ENCODE data around the gene VMO1. TPM values are rescaled to one million over a fixed set of nuclear protein-coding genes. Genes with fewer than 3 reads are reported as not detected.

VMO1 gene
- total and polyA plus RNA-seq, 2 experiments from 2014 or later, result 0.93 TPM; not detected in 1

DNA sequence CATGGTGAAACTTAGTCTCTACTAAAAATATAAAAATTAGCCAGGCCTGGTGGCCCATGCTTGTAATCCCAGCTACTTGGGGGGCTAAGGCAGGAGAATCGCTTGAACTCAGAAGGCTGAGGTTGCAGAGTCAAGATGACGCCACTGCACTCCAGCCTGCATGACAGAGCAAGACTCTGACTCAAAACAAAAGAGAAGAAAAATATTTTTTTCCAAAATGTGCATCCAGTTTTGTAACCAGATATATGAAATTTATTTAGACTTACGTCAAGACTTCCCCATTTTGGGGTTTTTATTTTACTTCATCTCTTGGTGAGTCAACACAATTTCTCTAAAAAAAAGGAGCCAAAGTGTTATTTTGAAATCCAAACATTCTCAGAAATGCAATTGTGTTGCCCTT is 20.0 kb downstream of the VMO1 start:
- Histone ChIP-seq H3F3A (ENCODE audit: insufficient read depth) (peaks cover 7% of the 10 kb centered on the region; the same call in 1 of the 2 replicates), H3K79me2 (ENCODE audit: insufficient read depth) (no peaks in the 10 kb centered on the region), H3K9me2 (ENCODE audit: insufficient read depth) (no peaks in the 10 kb centered on the region), H3K9me3 (ENCODE audit: low read depth) (no peaks in the 10 kb centered on the region), H2AFZ (no peak overlapping the region), H3K27ac (no peak overlapping the region), H4K20me1 (ENCODE audit: insufficient read depth) (no peaks in the 10 kb centered on the region), H3K27me3 (replicated peaks; ENCODE audit: insufficient read depth) (peaks cover 13% of the 10 kb centered on the region), H3K36me3 (ENCODE audit: low read depth) (no peaks in the 10 kb centered on the region), H3K4me3 (no peak overlapping the region), H3K9ac (no peak overlapping the region), H3K4me2 (ENCODE audit: unreplicated experiment) (no peak overlapping the region), H3K4me1 (ENCODE audit: insufficient read depth) (peaks cover 9% of the 10 kb centered on the region; the same call in 1 of the 2 replicates)
- WGBS, 2 experiments (ENCODE audit: low coverage in 1 of 2, low lambda C conversion rate in 2 of 2, missing lambda C conversion rate in 2 of 2), result 71 to 73% methylated on average over 3 of the region's 3 CpGs
- in situ Hi-C loops (cut with MboI), result no loop called here
- no peak for DNase-seq
- TF ChIP-seq EZH2 (IDR thresholded peaks at IDR 0.05; ENCODE audit: insufficient read depth, poor library complexity, severe bottlenecking) (no peak), EZH2phosphoT487 (IDR thresholded peaks at IDR 0.05; ENCODE audit: insufficient read depth, low read depth) (no peak)

DNA sequence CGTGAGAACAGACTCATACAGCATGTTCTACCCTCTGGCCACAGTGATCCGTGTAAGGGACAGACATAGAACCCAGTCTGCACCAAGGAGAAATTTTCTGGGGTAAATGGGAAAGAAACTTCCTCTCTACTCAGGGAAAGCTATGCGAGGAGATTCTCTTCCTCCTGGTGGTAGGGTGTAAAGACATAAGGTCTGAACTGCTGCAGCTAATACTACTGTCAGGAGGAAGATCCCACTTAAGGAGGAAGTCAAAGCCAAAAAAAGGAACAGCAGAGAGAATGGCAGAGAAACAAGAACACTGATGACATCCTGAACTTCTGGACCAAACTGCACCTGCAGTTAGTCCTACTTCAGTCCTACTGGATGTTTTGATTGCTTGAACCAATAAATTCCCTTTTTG is 21.6 kb downstream of the VMO1 start:
- H3K9me2 ChIP-seq (ENCODE audit: insufficient read depth), result no peaks in the 10 kb centered on the region
- H3K4me3 ChIP-seq, result no peak overlapping the region
- in situ Hi-C loops (cut with MboI), result no loop called here
- H2AFZ ChIP-seq, result no peak overlapping the region
- H3K9ac ChIP-seq, result no peak overlapping the region
- TF ChIP-seq EZH2 (IDR thresholded peaks at IDR 0.05; ENCODE audit: insufficient read depth, poor library complexity, severe bottlenecking) (no peak), EZH2phosphoT487 (IDR thresholded peaks at IDR 0.05; ENCODE audit: insufficient read depth, low read depth) (no peak)
- H3F3A ChIP-seq (ENCODE audit: insufficient read depth), result peaks cover 3% of the 10 kb centered on the region; the same call in 1 of the 2 replicates
- no peaks in the 10 kb centered on the region for H3K36me3 ChIP-seq (ENCODE audit: low read depth)
- H3K4me2 ChIP-seq (ENCODE audit: unreplicated experiment), result no peak overlapping the region
- peaks cover 13% of the 10 kb centered on the region for H3K27me3 ChIP-seq (replicated peaks; ENCODE audit: insufficient read depth)
- no peaks in the 10 kb centered on the region for H3K79me2 ChIP-seq (ENCODE audit: insufficient read depth)
- H4K20me1 ChIP-seq (ENCODE audit: insufficient read depth), result no peaks in the 10 kb centered on the region
- H3K9me3 ChIP-seq (ENCODE audit: low read depth), result no peaks in the 10 kb centered on the region
- peaks cover 4% of the 10 kb centered on the region; the same call in 1 of the 2 replicates for H3K4me1 ChIP-seq (ENCODE audit: insufficient read depth)
- H3K27ac ChIP-seq, result no peak overlapping the region
- DNase-seq, result no peak
- WGBS, 2 experiments (ENCODE audit: low coverage in 1 of 2, low lambda C conversion rate in 2 of 2, missing lambda C conversion rate in 2 of 2), result 54 to 69% methylated on average over 3 of the region's 3 CpGs

DNA sequence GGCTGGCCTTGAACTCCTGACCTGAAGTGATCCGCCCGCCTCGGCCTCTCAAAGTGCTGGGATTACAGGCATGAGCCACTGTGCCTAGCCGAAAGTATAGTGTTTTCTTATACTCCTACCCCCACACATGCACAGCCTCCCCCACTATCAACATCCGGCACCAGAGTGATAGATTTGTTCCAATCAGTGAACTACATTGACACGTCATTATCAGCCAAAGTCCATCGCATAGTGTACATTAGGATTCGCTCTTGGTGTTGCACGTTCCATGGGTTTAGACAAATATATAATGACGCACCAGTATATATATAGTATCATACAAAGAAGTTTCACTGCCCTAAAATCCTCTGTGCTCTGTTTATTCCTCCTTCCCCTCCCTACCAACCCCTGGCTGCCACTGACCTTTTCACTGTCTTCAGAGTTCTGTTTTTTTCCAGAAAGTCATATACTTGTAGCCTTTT is 26.4 kb downstream of the VMO1 start:
- H3K79me2 ChIP-seq (ENCODE audit: insufficient read depth), result no peaks in the 10 kb centered on the region
- TF ChIP-seq EZH2phosphoT487 (IDR thresholded peaks at IDR 0.05; ENCODE audit: insufficient read depth, low read depth), result no peak
- TF ChIP-seq EZH2 (IDR thresholded peaks at IDR 0.05; ENCODE audit: insufficient read depth, poor library complexity, severe bottlenecking), result no peak
- no peak overlapping the region for H2AFZ ChIP-seq
- no peak overlapping the region for H3K27ac ChIP-seq
- no peaks in the 10 kb centered on the region for H4K20me1 ChIP-seq (ENCODE audit: insufficient read depth)
- no peaks in the 10 kb centered on the region for H3K9me2 ChIP-seq (ENCODE audit: insufficient read depth)
- peaks cover 29% of the 10 kb centered on the region for H3K27me3 ChIP-seq (replicated peaks; ENCODE audit: insufficient read depth)
- DNase-seq, result no peak
- 84 to 87% methylated on average over 10 of the region's 10 CpGs for WGBS, 2 experiments (ENCODE audit: low coverage in 1 of 2, low lambda C conversion rate in 2 of 2, missing lambda C conversion rate in 2 of 2)
- in situ Hi-C loops (cut with MboI), result no loop called here
- no peaks in the 10 kb centered on the region for H3F3A ChIP-seq (ENCODE audit: insufficient read depth)
- H3K9me3 ChIP-seq (ENCODE audit: low read depth), result no peaks in the 10 kb centered on the region
- no peak overlapping the region for H3K9ac ChIP-seq
- H3K4me2 ChIP-seq (ENCODE audit: unreplicated experiment), result no peak overlapping the region
- no peak overlapping the region for H3K4me3 ChIP-seq
- H3K36me3 ChIP-seq (ENCODE audit: low read depth), result no peaks in the 10 kb centered on the region
- no peaks in the 10 kb centered on the region for H3K4me1 ChIP-seq (ENCODE audit: insufficient read depth)

DNA sequence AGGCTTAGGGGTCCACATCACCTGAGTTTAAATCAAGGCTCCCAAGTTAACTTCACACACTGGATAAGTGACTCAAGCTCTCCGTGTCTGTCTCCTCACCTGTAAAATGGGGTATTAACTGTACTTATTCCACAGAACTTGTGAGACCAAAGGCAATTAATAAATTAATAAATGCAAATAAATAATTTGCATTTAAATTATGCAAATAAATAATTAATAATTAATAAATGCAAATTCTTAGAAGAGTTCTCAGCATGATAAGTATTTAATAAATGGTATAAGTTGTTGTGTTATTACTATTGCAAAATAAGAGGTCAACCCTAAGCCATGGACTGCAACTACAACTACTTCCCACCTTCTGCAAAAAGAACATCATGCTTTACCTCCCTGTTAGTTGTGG is 32.8 kb downstream of the VMO1 start:
- TF ChIP-seq EZH2 (IDR thresholded peaks at IDR 0.05; ENCODE audit: insufficient read depth, poor library complexity, severe bottlenecking) (no peak), EZH2phosphoT487 (IDR thresholded peaks at IDR 0.05; ENCODE audit: insufficient read depth, low read depth) (no peak)
- Histone ChIP-seq H3K4me3 (no peak overlapping the region), H2AFZ (no peak overlapping the region), H3K27me3 (replicated peaks; ENCODE audit: insufficient read depth) (peaks cover 27% of the 10 kb centered on the region), H3K9ac (no peak overlapping the region), H3K79me2 (ENCODE audit: insufficient read depth) (no peaks in the 10 kb centered on the region), H3K4me2 (ENCODE audit: unreplicated experiment) (no peak overlapping the region), H3K9me2 (ENCODE audit: insufficient read depth) (no peaks in the 10 kb centered on the region), H3K27ac (no peak overlapping the region), H4K20me1 (ENCODE audit: insufficient read depth) (no peaks in the 10 kb centered on the region), H3K36me3 (ENCODE audit: low read depth) (no peaks in the 10 kb centered on the region), H3F3A (ENCODE audit: insufficient read depth) (no peaks in the 10 kb centered on the region), H3K9me3 (ENCODE audit: low read depth) (no peaks in the 10 kb centered on the region), H3K4me1 (ENCODE audit: insufficient read depth) (no peaks in the 10 kb centered on the region)
- DNase-seq, result no peak
- 83 to 92% methylated on average over 1 of the region's 1 CpG for WGBS, 2 experiments (ENCODE audit: low coverage in 1 of 2, low lambda C conversion rate in 2 of 2, missing lambda C conversion rate in 2 of 2)
- in situ Hi-C loops (cut with MboI), result no loop called here

DNA sequence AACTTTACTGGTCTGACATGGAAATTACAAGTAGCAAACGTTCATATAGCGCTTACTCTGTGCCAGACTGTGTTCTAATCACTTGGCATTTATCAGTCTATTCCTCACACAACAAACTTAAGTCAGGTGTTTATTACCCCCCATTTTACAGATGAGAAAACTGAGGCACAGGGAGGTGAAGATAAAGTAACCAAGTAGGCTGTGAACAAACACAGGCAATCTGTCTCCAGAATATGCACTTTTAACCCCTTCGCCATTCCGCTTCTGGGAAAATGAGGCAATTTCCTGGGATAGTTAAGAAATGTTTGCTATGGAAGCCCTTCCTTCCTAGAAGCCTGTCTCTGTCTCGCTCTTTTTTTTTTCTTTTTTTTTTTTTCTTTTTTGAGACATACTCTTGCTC is 34.2 kb downstream of the VMO1 start:
- Histone ChIP-seq H3K27me3 (replicated peaks; ENCODE audit: insufficient read depth) (peaks cover 15% of the 10 kb centered on the region; the same call in 1 of the 2 replicates), H3K27ac (no peak overlapping the region)
- WGBS, 2 experiments (ENCODE audit: low coverage in 1 of 2, low lambda C conversion rate in 2 of 2, missing lambda C conversion rate in 2 of 2), result 66 to 68% methylated on average over 5 of the region's 5 CpGs

More for the DNA sequence above, 34.2 kb downstream of the VMO1 start:
- Histone ChIP-seq H4K20me1 (ENCODE audit: insufficient read depth) (no peaks in the 10 kb centered on the region), H2AFZ (no peak overlapping the region), H3F3A (ENCODE audit: insufficient read depth) (no peaks in the 10 kb centered on the region), H3K9me2 (ENCODE audit: insufficient read depth) (no peaks in the 10 kb centered on the region), H3K9ac (no peak overlapping the region), H3K36me3 (ENCODE audit: low read depth) (no peaks in the 10 kb centered on the region), H3K9me3 (ENCODE audit: low read depth) (no peaks in the 10 kb centered on the region), H3K4me2 (ENCODE audit: unreplicated experiment) (no peak overlapping the region), H3K4me3 (no peak overlapping the region), H3K79me2 (ENCODE audit: insufficient read depth) (no peaks in the 10 kb centered on the region), H3K4me1 (ENCODE audit: insufficient read depth) (no peaks in the 10 kb centered on the region)
- in situ Hi-C loops (cut with MboI), result no loop called here
- DNase-seq, result no peak
- TF ChIP-seq EZH2phosphoT487 (IDR thresholded peaks at IDR 0.05; ENCODE audit: insufficient read depth, low read depth) (no peak), EZH2 (IDR thresholded peaks at IDR 0.05; ENCODE audit: insufficient read depth, poor library complexity, severe bottlenecking) (no peak)
